ENCODE results near the gene PDS5A.
A peak's percentile ranks its signal among the peaks of the same experiment; 100 is the strongest.
"Not testable (repeated sequence)": the region's sequence is repeated elsewhere in the genome, so short reads cannot be mapped to it uniquely, and the experiment has no call there.

PDS5A gene

DNA sequence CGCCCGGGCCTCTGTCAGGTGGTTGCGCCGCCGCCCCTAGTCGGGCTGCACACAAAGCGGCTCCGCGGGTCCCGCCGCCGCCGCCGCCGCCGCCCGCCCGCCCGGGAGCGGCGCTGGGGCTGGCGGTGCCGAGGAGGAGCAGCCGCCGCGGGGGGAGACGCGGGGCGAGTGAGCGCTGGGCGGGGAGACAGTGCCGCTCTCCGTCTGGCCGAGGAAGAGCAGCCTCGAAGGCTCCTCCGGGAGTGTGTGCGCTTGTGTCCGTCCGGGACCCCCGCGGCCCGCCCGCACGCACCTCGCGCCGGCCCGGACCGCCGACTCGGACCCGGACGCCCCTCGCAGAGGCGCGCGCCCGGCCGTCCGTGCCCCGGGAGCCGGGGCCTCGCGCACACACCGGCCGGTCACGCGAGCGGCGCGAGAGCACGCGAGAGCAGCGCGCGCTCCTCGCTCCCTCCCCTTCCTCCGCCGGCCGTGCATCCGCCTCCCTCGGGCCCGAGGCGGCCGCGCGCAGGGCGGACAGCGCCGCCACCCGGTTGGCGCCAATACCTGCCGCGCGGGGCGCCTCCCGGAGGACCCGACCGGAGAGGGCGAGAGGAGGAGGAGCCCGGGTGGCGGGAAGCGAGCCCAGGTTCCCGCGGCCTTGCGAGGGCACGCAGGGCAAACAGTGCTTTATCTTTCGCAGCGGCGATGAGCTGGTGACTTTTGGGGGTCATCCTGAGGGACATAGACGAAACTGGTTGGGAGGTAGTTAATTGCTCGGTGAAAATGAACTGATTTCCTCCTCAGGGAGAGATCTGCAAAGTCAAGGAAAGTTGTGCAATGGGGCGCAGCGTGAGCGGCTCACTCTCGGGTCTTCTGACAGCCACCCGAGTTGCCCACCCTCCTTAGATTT lies at the start of gene PDS5A:
TSS of gene PDS5A (minus strand) at position 423 of the 889 bp plus-strand sequence. CDS start 1,334 bp downstream, outside the sequence.
- DNase-seq = peak; percentile 99

GRCh38 chr4:40024049-40024448 lies 46.3 kb upstream of the PDS5A start:
- not testable (repeated sequence) for DNase-seq

DNA sequence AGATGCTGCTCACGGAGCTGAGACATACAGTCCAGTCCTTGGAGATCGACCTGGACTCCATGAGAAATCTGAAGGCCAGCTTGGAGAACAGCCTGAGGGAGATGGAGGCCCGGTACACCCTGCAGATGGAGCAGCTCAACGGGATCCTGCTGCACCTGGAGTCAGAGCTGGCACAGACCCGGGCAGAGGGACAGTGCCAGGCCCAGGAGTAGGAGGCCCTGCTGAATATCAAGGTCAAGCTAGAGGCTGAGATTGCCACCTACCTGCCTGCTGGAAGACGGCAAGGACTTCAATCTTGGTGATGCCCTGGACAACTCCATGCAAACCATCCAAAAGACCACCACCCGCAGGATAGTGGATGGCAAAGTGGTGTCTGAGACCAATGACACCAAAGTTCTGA lies 43.4 kb upstream of the PDS5A start:
- not testable (repeated sequence) for DNase-seq

DNA sequence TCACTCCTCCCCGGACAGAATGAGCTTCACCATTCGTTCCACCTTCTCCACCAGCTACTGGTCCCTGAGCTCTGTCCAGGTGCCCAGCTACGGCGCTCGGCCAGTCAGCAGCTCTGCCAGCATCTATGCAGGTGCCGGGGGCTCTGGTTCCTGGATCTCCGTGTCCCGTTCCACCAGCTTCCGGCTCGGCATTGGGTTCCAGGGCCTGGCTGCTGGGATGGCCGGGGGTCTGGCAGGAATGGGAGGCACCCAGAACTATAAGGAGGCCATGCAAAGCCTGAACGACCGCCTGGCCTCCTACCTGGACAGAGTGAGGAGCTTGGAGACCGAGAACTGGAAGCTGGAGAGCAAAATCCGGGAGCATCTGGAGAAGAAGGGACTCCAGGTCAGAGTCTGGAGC lies 42.5 kb upstream of the PDS5A start:
- no peak for DNase-seq

DNA sequence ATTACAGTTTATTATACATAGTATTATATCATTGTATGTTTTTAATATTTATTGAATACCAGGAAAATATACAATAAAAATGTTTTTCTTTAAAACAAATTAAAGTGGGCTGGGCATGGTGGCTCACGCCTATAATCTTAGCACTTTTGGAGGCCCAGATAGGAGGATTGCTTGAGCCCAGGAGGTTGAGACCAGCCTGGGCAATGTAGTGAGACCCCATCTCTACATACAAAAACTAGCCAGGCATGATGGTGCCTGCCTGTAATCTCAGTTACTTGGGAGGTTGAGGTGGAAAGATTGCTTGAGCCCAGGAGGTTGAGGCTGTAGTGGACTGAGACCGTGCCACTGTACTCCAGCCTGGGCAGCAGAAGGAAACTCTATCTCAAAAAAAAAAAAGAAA lies 38.3 kb upstream of the PDS5A start:
- DNase-seq = no peak

GRCh38 chr4:40003986-40004385 lies 26.3 kb upstream of the PDS5A start:
- DNase-seq = no peak

- DNase-seq = no peak
These were observed 23.0 kb upstream of the PDS5A start for GRCh38 chr4:40000711-40001110.

DNA sequence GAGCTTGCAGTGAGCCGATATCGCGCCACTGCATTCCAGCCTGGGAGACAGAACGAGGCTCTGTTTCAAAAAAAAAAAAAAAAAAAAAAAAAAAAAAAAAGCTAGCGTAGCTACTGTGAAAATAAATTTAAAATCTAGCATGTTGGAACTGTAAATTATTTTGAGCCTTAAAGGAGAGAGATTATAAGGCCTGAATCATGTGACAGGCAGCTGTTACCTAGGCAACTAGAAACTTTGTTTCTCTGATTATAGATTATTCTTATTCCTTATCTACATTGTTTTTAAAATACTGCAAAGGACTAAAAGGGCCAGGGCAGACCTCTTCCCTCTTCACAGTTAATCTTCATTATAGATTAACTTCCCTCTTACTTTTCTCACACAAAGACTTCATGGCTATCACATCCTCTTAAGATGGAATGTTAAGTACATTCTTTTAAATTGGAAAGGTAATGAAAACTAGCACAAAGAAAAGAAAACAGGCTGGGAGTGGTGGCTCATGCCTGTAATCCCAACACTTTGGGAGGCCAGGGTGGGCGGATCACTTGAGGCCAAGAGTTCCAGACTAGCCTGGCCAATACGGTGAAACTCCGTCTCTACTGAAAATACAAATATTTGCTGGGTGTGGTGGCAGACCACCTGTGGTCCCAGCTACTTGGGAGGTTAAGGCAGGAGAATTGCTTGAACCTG lies 21.1 kb upstream of the PDS5A start:
- DNase-seq = no peak

GRCh38 chr4:39996811-39997210 lies 19.1 kb upstream of the PDS5A start:
- DNase-seq = no peak

GRCh38 chr4:39994406-39994805 lies 16.7 kb upstream of the PDS5A start:
- DNase-seq = no peak

DNA sequence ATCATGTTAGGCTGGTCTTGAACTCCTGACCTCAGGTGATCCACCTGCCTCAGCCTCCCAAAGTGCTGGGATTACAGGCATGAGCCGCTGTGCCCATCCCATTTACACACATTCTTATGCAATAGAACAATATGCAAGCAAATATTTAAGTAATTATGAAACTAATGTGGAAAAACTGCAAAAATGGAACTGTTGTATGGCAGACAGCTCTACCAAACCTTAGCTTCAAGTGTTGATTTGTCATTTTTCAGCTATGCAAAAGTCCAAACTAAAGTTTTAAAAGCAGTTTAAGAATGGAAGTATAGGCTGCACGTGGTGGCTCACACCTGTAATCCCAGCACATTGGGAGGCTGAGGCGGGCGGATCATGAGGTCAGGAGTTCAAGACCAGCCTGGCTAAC lies 11.7 kb upstream of the PDS5A start:
- DNase-seq = not testable (repeated sequence)

GRCh38 chr4:39987485-39987884 lies 9.8 kb upstream of the PDS5A start:
- no peak for DNase-seq

DNA sequence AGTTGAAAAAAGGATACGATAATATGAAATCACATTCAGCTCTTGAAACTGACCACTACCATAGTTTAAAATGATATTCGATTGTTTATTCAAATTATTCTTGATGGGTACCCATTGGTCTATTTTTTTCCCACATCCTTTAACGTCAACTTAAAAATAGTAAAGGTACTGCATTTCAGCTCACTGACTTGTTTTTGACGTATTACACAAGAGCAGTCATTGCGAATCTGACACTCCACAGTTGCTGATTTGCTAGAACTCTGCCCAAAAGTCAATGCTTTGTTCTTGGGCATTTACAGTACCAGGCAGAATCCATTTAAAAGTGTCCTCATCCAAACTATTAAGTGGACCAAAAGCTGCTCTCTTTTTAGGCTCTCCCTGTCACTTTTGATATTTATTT lies 1.2 kb upstream of the PDS5A start:
- peak; percentile 23 for DNase-seq

DNA sequence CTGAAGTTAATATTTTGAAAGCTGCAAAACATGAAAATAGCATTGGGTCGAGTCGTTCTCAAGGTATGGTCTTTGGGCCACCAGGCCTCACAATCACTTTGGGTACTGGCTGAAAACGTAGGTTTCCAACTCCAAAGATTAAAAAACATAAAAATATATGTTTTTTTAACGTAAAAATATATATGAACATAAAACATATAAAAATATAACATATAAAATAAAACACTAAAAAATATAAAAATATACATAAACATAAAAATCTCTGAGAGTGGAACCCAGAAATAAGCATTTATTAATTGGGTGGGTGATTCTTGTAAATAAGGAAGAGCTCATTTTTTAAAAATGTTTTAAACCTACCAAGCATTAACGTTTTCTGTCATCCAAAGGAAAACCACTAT lies 666 bp upstream of the PDS5A start:
- DNase-seq = no peak

DNA sequence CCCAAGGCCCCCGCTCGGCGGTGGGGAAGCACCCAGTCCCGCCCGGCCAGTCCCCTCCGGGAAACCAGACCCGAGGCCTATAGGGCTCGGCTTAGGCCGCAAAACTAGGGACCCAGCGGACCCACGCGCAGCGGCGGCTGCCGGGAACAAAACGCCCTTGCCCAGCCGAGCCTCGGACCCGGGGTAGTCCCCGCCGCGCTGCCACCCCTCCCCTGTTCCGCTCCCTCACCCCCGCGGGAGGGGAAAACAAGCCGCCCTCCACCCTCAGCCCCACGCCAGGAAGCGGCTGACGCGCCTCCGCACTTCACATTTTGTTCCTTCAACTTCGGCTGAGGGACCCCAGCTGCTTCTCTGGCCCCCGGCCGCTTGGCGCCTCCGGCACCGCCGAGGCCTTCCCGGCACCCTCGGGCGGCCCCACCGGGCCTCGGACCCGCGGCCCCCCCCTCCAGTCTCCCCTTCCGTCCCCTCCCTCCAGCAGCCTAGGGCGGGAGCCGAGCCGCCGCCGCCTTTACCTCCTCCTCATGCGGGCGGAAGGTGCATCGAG lies 694 bp downstream of the PDS5A start:
- peak; percentile 76 for DNase-seq

DNA sequence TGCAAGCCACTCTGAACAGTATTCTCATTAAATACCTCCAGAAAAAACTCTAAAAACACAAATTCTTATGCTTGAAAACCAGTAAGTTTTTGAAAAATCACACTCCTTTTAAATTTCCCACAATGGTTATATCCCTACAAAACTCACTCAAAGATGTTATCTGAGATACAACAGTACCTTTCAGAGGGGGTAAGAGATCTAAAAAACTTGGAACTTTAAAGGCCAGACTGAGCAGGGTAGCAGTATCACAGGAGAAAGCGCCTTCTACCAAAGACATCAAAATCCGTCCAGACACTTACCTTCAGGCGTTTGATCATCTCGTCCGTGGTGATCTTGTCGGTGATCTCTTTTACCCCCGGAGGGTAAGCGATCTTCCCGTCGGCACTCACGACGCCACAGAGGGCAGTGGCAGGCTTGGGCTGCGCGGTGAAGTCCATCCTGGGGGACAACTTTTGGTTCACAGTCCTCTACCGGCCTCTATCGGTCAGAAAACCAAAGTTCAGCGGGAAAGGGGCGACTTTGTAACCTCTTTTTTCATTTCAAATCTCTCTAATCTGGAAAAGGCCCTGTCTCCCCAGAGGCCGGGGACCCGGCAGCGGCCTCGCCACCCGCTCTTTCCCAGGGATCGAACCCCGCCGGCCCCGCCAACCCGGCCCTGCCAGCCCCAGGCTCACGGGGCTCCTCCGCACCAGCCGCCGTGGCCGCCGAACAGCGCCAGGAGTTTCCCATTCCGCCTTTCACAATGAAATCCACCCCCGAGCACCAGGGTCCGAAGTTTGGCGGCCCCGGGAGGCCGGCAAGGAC lies 1.4 kb downstream of the PDS5A start:
- DNase-seq = peak; percentile 90

DNA sequence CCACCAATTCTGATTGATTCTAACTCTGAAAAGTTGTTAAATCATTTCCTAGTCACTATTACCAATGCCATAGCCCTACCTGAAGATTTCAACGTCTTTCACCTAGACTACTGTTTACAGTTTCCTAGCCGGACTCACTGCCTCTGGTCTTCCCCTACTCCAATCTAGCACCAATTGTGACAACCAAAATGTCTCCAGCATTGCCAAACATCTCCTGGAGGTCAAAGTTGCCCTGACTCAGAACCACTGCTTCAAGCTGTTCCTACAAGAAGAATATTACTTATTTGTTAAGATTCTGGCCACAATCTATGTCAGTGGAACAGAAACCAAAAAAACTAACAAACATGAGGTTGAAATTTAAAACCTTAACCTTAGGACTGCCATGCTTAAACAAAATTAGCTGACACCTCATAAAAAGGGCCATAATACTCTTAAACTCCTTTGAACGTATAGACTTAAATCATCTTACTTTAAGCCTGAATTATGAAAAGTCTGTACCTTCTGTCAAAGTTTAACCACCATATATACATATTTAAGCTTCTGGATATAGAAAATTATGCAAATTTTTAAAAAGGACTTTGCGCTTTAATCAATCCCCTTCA lies 2.1 kb downstream of the PDS5A start:
- DNase-seq = no peak

DNA sequence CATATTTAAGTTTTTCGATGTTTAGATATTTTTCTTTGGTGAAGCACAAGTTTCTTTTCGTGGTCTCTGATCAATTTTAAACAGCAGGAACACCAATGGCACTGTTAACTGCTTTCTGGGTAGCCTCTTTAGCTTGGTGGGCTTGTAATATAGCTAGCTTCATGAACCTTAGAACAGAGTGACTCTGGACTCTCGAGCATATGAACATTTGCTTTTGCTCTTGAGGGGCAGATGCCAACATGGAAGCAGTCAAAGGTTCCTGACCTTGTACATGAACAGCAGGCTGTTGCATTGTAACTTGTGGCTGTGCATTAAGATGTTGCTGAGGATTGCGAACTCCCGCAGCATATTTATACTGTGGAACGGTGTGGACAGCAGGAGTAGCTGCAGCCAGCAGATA lies 4.7 kb downstream of the PDS5A start:
- not testable (repeated sequence) for DNase-seq

- peak; percentile 28 for DNase-seq
These were observed 6.8 kb downstream of the PDS5A start for GRCh38 chr4:39970671-39971640.

DNA sequence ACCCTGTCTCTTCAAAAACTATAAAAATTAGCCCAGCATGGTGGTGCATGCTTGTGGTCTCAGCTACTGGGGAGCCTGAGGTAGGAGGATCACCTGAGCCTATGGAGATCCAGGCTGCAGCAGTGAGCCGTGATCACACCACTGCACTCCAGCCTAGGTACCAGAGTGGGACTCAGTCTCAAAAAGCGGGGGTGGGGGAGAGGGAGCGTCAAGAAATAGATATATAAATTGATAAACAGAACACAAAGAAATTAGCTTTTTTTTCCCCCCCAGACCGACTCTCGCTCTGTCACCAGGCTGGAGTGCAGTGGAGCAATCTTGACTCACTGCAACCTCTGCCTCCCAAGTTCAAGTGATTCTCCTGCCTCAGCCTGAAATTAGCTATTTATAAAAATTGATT lies 14.1 kb downstream of the PDS5A start:
- no peak for DNase-seq

DNA sequence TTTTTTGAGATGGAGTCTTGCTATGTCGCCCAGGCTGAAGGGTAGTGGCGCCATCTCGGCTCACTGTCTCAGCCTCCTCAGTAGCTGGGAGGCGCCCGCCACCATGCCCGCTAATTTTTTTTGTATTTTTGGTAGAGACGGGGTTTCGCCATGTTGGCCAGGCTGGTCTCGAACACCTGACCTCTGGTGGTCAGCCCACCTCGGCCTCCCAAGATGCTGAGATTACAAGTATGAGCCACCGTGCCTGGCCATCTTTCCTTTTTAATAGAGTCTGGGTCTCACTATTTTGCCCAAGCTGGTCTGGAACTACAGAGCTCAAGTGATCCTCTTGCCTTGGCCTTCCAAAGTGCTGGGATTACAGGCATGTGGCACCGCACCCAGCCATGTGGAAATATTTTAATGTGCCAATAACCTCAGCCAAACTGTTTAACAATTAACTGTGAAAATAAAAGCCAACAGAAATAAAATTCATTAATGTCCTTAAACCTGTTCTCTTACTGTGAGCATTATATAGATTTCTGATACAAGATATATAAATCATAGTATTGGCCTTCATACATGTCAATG lies 16.3 kb downstream of the PDS5A start:
- no peak for DNase-seq
